ENCODE data around the gene HLA-DQB1.

Gene HLA-DQB1

DNA sequence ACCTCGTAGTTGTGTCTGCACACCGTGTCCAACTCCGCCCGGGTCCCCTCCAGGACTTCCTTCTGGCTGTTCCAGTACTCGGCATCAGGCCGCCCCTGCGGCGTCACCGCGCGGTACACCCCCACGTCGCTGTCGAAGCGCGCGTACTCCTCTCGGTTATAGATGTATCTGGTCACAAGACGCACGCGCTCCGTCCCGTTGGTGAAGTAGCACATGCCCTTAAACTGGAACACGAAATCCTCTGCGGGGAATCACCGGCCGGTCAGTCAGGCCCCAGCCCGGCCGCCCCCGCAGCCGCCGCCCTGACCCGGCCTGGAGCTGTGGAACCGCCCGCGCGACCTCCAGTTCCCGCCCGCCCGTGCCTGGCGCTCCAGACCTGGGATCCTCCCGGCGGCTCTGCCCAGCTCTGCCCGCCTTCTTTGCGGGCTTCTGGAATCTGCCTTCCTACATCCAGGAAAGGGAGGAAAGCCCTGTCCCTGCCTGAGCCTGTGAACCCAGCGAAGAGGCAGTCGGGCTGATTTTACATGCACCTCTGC, 1.6 kb downstream of the HLA-DQB1 start:
- no peaks in the 10 kb centered on the region for H3K9me3 ChIP-seq (ENCODE audit: insufficient read depth, low read length, severe bottlenecking)
- no peak overlapping the region for H3K4me3 ChIP-seq (ENCODE audit: low read depth in 1 of 2, low read length in 2 of 2)
- no peak overlapping the region for H3K27ac ChIP-seq (ENCODE audit: low read length)
- no peaks in the 10 kb centered on the region for H3K36me3 ChIP-seq (ENCODE audit: insufficient read depth, low read length)
- H2AFZ ChIP-seq (ENCODE audit: low read depth, low read length) = no peak overlapping the region
- no peaks in the 10 kb centered on the region for H3K79me2 ChIP-seq (ENCODE audit: insufficient read depth, low read length)
- DNase-seq (no peak), ATAC-seq (ENCODE audit: insufficient read depth, low read depth) (no peak)
- no peaks in the 10 kb centered on the region for H3K4me1 ChIP-seq (ENCODE audit: insufficient read depth, low read length)
- no peaks in the 10 kb centered on the region for H3K27me3 ChIP-seq (ENCODE audit: insufficient read depth, low read length, poor library complexity)
- H3K4me2 ChIP-seq (ENCODE audit: insufficient read depth, low read length) = no peak overlapping the region
- H3K9ac ChIP-seq (ENCODE audit: low read depth, low read length) = no peak overlapping the region
- H4K20me1 ChIP-seq (ENCODE audit: insufficient read depth, low read length) = no peaks in the 10 kb centered on the region
- TF ChIP-seq EZH2 (IDR thresholded peaks at IDR 0.05; ENCODE audit: borderline replicate concordance, low read depth, low read length, severe bottlenecking) = no peak
- TF ChIP-seq, protein P1, sequence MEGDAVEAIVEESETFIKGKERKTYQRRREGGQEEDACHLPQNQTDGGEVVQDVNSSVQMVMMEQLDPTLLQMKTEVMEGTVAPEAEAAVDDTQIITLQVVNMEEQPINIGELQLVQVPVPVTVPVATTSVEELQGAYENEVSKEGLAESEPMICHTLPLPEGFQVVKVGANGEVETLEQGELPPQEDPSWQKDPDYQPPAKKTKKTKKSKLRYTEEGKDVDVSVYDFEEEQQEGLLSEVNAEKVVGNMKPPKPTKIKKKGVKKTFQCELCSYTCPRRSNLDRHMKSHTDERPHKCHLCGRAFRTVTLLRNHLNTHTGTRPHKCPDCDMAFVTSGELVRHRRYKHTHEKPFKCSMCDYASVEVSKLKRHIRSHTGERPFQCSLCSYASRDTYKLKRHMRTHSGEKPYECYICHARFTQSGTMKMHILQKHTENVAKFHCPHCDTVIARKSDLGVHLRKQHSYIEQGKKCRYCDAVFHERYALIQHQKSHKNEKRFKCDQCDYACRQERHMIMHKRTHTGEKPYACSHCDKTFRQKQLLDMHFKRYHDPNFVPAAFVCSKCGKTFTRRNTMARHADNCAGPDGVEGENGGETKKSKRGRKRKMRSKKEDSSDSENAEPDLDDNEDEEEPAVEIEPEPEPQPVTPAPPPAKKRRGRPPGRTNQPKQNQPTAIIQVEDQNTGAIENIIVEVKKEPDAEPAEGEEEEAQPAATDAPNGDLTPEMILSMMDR (IDR thresholded peaks at IDR 0.05; ENCODE audit: borderline replicate concordance, extremely low read depth, low read length, poor library complexity, severe bottlenecking) = no peak

DNA sequence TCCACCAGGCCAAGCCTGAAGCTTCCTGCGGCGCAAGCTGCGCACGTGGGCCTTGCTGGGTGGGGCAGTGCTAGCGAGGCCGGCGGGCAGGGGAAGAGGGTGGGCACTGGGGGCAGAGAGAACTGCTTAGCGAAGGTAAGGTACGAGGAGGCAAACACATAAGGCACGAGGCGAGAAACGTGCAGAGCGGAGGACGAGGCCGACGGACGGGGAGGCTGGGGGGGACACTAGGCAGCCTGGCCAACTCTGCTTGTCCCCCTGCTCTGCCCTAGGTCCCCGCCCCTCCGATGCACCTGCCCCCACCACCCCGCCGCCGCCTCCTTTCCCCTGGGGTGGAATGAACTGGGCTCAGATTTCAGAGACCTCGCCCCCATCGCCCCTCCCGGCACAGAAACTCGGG, 2.1 kb downstream of the HLA-DQB1 start:
- Histone ChIP-seq H3K27me3 (ENCODE audit: insufficient read depth, low read length, poor library complexity) (no peaks in the 10 kb centered on the region), H3K4me2 (ENCODE audit: insufficient read depth, low read length) (no peak overlapping the region), H2AFZ (ENCODE audit: low read depth, low read length) (no peak overlapping the region), H3K36me3 (ENCODE audit: insufficient read depth, low read length) (no peaks in the 10 kb centered on the region), H4K20me1 (ENCODE audit: insufficient read depth, low read length) (no peaks in the 10 kb centered on the region), H3K9ac (ENCODE audit: low read depth, low read length) (no peak overlapping the region), H3K9me3 (ENCODE audit: insufficient read depth, low read length, severe bottlenecking) (no peaks in the 10 kb centered on the region), H3K4me1 (ENCODE audit: insufficient read depth, low read length) (no peaks in the 10 kb centered on the region), H3K27ac (ENCODE audit: low read length) (no peak overlapping the region), H3K4me3 (ENCODE audit: low read depth in 1 of 2, low read length in 2 of 2) (no peak overlapping the region), H3K79me2 (ENCODE audit: insufficient read depth, low read length) (no peaks in the 10 kb centered on the region)
- no peak for ATAC-seq (ENCODE audit: insufficient read depth, low read depth)
- no peak for DNase-seq
- no peak for TF ChIP-seq EZH2 (IDR thresholded peaks at IDR 0.05; ENCODE audit: borderline replicate concordance, low read depth, low read length, severe bottlenecking)
- TF ChIP-seq, protein P1 (IDR thresholded peaks at IDR 0.05; ENCODE audit: borderline replicate concordance, extremely low read depth, low read length, poor library complexity, severe bottlenecking) = no peak

- no peak overlapping the region for H3K27ac ChIP-seq (ENCODE audit: low read length)
- no peaks in the 10 kb centered on the region for H3K4me1 ChIP-seq (ENCODE audit: insufficient read depth, low read length)
- H3K9ac ChIP-seq (ENCODE audit: low read depth, low read length) = no peak overlapping the region
- ATAC-seq (ENCODE audit: insufficient read depth, low read depth) (no peak), DNase-seq (no peak)
- TF ChIP-seq EZH2 (IDR thresholded peaks at IDR 0.05; ENCODE audit: borderline replicate concordance, low read depth, low read length, severe bottlenecking) = no peak
- TF ChIP-seq, protein P1 (IDR thresholded peaks at IDR 0.05; ENCODE audit: borderline replicate concordance, extremely low read depth, low read length, poor library complexity, severe bottlenecking) = no peak
- H3K4me3 ChIP-seq (ENCODE audit: low read depth in 1 of 2, low read length in 2 of 2) = no peak overlapping the region
- H3K9me3 ChIP-seq (ENCODE audit: insufficient read depth, low read length, severe bottlenecking) = no peaks in the 10 kb centered on the region
- H3K79me2 ChIP-seq (ENCODE audit: insufficient read depth, low read length) = no peaks in the 10 kb centered on the region
- H4K20me1 ChIP-seq (ENCODE audit: insufficient read depth, low read length) = no peaks in the 10 kb centered on the region
- H3K36me3 ChIP-seq (ENCODE audit: insufficient read depth, low read length) = no peaks in the 10 kb centered on the region
- H2AFZ ChIP-seq (ENCODE audit: low read depth, low read length) = no peak overlapping the region
- no peaks in the 10 kb centered on the region for H3K27me3 ChIP-seq (ENCODE audit: insufficient read depth, low read length, poor library complexity)
- no peak overlapping the region for H3K4me2 ChIP-seq (ENCODE audit: insufficient read depth, low read length)
These were observed 3.6 kb downstream of the HLA-DQB1 start for GRCh38 chr6:32662836-32663235.

DNA sequence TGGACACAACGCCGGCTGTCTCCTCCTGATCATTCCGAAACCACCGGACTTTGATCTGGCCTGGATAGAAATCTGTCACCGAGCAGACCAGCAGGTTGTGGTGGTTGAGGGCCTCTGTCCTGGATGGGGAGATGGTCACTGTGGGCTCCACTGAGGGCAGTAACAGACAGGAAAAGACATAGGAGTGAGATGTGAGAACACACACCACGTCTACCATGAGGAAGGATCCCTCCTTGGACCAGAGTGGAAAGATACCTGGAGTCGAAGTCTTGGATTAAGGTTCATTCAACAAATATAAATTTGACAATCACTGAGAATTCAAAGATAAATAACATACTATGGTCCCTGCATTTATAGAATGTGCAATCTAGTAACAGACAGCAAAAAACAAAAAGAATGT, 4.4 kb downstream of the HLA-DQB1 start:
- no peaks in the 10 kb centered on the region for H3K27me3 ChIP-seq (ENCODE audit: insufficient read depth, low read length, poor library complexity)
- DNase-seq (no peak), ATAC-seq (ENCODE audit: insufficient read depth, low read depth) (no peak)
- no peaks in the 10 kb centered on the region for H3K79me2 ChIP-seq (ENCODE audit: insufficient read depth, low read length)
- H2AFZ ChIP-seq (ENCODE audit: low read depth, low read length) = no peak overlapping the region
- no peak overlapping the region for H3K4me2 ChIP-seq (ENCODE audit: insufficient read depth, low read length)
- no peak overlapping the region for H3K9ac ChIP-seq (ENCODE audit: low read depth, low read length)
- H3K9me3 ChIP-seq (ENCODE audit: insufficient read depth, low read length, severe bottlenecking) = no peaks in the 10 kb centered on the region
- no peaks in the 10 kb centered on the region for H3K36me3 ChIP-seq (ENCODE audit: insufficient read depth, low read length)
- no peak for TF ChIP-seq EZH2 (IDR thresholded peaks at IDR 0.05; ENCODE audit: borderline replicate concordance, low read depth, low read length, severe bottlenecking)
- TF ChIP-seq, protein P1 (IDR thresholded peaks at IDR 0.05; ENCODE audit: borderline replicate concordance, extremely low read depth, low read length, poor library complexity, severe bottlenecking) = no peak
- H4K20me1 ChIP-seq (ENCODE audit: insufficient read depth, low read length) = no peaks in the 10 kb centered on the region
- no peak overlapping the region for H3K4me3 ChIP-seq (ENCODE audit: low read depth in 1 of 2, low read length in 2 of 2)
- H3K27ac ChIP-seq (ENCODE audit: low read length) = no peak overlapping the region
- H3K4me1 ChIP-seq (ENCODE audit: insufficient read depth, low read length) = no peaks in the 10 kb centered on the region

Data from DND-41 (cell line).